Superior temporal gyrus (tissue), 1 donor: ENCODE results near the gene RAPGEF1.

Experiments used
- DNase-seq: peaks from one replicate; pipeline ENCODE4 v3.0.0-alpha.2; 2016; ENCODE audit errors: extremely low spot score

Gene RAPGEF1

DNA sequence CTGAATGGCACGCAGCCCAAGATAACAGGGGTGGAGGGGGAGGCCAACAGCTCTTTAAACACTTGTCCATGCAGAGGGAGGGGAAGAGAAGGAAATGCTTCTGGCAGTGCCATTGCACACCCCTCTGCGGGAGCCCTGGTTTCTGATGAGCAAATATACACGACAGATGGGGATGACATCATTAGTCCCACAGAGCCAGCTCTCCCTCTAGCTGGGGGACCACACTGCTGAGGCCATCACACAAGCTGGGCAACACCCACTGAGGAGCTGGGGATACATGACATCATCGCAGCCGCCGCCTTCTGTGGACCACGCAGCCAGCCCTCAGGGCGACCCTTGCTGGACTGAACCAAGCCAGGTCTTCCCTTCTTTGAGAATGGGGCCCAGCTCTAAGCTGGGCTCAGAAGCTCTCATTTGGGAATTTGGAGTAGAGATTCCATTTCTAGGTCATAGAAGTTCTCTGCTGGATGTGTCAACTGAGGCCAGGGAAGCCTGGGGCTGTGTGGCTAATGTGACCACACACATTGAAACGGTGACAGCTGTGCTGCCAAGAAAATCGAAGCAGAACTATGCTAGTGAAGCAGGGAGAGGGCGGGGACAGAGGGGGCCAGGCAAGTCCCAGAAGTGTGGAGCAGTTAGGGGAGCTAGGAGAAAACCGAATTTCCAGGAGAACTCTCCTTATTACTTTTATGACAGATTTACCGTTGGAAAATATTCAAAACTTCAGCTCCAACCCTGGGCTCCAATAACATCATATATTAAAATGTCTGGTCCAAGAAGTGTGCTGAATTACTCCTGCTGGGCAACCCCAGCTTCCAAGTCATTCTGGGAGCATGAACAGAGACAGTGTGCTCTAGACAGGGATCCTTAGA, 115.0 kb downstream of the RAPGEF1 start:
- no peak for DNase-seq

DNA sequence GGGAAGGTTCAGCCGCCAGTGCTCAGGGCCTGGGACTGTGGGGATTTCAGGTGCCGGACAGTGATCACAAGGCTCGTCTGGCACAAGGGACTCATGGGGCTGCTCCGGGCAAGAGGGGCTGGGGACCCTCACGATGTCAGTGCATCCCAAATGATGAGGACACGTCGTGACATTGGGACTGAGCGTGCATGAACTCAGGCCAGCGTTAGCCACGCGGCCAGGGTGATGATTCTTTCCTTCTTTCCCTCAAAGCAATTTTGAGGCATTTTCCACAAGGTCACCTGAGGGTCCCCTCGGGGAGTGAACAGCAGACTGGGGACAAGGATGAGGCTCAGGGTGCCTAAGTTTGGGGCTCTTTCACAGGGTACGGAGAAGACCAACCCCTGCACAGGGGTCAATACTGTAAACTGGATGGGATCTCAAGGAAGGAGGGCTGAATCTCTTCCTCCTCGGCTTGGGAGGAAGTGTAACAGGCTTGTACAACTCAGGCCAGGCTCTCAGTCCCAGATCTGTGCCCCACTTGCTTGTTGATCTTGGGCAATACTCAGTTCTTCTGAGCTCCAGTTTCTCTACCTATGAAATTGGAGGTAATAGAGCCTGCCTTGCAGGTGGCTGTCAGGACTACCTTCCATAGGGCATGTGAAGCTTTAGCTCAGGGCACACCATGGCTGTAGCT, 116.1 kb downstream of the RAPGEF1 start:
- no peak for DNase-seq

DNA sequence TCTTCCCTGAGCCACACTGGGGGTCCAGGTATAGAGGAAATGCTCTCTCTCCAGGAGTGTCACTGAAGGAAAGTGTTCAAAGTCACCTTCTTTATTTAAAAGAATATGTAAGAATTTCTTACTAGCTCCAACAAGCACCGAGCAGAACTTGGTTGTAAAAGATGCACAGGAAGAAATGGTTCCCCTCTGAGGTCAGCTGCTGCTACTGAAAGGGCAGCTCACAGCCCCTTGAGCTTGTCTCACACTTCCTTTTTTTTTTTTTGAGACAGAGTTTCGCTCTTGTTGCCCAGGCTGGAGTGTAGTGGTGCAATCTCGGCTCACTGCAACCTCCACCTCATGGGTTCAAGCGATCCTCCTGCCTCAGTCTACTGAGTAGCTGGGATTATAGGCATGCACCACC, 117.4 kb downstream of the RAPGEF1 start:
- no peak for DNase-seq

DNA sequence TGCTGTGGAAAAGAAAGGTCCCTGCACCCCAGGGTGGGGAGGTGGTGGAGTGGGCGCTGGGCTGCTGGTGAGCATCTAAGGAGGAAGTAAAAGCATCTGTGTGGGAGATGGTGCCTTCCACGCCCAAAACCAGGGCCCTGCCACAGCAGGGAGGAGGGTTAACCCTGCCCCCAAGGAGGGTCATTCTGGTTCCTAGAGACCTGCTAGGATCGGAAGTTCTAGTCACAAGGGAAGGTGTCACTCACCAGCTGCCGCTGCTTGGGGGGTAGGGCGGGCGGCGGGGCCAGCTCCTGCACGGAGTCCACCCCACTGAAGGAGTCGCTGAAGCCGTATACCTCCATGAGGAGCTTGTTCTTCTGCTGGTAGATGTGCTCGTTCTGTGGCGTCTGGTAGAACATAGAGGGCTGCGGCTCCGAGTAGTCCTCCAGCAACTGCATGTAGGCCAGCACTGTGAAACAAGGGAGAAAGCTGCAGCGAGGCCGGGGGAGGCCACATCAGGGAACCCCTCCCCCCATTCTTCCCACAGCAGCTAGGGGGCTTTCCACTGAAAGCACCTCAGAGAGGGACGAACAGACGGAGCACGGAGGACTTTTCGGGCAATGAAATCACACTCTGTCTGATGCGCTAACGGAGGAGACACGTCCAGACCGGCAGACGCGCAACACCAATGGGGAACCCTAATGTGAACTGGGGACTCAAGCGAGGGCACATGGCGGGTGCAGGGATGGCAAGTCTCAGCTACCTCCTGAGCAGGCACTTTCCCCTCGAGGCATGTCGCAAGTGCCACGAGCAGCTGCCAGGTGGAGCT, 118.1 kb downstream of the RAPGEF1 start:
- no peak for DNase-seq

DNA sequence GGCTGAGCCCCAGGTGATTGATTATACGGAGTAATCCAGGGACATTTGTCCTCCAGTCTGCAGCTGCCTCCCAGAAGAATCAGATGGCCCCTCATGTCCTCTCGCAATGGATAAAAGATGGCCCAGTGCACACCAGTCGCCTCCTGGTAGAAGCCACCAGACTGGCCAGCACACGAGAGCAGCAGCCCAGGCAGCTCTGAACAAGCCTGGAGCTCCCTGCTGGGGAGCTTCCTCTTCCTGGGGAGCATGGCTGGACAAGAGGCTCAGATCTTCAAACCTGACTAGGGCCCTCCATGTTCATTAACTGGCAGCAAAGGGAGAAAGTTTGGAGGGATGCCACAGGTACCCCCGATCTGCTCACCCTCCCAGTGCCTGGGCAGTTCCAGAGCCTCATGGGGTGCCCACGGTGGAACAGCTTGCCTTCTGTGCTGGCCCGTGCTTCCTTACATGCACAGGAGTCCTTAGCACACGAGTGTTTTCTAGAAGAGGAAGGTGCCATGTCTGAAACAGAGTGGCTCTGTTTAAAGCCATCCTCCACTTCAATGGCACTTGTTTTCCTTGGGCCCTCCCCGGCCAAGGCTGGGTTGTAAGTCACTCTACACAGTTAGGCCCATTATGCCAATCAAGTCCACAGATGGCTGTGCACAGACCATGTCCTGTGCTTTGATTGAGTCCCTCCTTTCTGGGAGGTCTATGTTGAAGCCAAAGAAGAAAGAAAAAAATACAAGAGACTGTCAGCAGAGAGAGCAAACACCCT, 118.9 kb downstream of the RAPGEF1 start:
- DNase-seq: no peak

DNA sequence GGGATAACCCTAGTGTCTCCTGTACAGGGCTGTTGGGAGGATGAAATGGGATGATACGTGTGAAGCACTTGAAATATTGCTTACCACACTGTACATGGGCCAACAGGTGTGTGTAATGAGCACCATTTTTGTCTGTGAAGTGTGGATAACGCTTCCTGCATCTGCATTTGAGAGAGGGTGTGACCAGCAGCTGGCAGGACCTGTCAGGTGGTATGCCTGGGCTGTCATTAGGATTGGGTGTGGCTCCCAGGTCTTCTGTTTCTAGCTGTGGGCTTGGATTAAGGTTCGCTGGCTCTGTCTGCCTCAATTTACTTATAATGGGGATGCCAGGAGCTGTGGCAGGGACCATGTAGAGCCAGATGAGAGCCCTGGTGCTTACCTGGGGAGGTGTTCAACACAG, 120.2 kb downstream of the RAPGEF1 start:
- DNase-seq: no peak

DNA sequence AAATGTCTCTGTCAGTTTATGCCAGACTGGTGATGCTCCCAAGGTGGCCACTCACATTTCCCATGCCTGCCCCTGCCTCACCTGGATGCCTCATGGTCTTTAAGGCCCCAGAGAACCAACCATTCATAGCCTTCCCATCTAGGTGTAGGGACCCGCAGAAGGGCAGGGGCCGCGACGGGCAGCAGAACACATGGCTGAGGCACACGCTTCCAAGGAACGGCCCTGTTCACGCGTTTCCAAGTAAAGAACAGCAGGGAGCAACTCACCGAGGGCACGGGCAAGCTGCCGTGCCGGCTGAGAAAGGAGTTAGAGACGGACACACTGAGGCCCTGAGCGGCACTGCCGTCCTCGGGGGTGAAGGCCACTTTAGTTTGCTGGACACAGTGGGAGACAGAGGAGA, 121.1 kb downstream of the RAPGEF1 start:
- no peak for DNase-seq

DNA sequence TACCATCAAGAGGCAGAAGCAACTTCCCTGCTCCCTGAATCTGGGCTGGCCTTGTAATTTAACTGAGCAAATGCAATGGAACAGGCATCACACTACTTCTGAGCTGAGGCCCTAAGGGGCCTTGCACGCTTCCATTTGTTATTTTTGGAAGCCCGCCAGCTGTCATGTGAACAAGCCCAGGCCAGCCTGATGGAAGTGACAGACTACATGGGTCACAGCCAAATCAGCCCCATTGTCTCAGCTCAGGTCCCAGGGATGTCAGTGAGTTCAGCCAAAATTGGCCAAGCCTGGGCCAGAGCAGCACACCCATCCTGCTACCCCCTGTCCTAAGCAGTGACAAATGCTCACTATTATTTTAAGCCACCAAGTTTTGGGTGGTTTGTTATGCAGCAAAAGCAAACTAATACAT, 121.8 kb downstream of the RAPGEF1 start:
- no peak for DNase-seq

DNA sequence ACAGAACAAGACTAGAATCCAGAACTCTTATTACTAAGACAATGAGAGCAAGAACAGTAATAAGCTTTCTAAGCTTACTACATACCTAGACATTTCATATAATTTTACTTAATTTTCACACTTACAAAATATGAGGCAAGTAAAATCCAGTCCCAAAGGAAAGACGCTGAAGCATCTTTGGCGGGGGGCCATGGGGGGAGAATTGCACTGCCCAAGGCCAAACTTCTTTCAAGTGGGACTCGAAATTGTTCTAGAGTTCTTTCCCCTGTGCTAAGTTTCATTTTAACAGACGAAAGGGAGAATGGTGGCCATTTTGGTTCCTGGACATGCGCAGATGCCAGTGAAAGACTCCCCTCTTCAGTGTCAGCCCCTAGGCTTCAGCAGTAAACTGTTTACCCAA, 122.3 kb downstream of the RAPGEF1 start:
- no peak for DNase-seq

DNA sequence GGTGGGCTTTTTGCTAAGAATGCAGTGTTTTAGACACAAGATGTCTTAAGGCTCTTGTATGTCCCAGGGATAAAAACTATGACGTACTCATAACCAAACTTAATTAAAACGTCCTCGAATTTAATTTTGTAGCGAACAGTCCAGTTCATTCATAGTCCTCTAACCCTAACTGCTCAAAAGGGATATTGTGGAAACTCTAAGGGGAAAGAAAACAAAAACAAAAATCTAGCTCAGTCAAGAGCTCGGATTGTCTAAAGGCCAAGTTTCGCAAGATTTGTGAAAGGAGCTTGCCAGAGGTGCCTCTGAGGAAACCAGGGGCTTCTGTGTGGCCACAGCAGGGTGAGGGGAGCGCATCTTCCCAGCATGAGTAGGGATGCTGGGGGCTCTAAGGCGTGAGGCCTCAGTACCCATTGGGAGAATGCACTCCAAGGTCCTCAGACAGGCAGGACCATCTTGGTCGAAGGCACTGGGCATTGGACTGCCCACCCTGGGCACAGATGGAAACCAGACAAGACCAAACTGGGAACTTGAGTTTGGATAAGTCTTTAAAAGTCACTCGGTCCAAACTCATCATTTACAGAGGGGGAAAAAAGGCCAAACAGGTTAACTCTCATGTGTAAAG, 122.8 kb downstream of the RAPGEF1 start:
- DNase-seq: no peak

DNA sequence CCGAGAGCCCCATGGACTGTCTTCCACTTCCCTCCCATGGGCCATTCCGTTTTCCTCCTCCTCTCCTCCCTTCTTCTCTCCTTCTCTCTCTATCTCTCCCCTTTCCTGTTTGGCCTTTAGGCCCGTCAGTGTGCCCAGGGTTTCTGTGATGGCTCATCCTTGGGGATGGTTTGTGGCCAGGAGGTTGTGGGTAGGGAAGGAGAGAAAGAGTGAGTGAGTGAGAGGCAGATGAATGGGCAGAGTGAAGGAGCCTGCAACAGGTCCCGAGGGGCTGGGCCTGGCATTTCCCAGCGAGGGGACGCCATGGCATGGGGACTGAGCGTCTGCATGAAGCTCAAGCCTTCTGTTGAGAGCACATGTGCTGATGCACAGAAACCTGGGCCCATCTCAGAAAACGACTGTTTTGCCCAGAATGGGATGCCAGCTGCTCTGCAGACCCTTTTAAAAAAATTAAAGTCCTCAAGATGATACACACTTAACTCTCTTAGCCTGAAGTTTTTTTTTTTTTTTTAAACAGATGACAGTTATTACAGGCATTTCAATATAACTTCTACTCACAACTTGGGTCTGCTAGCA, 125.4 kb downstream of the RAPGEF1 start:
- no peak for DNase-seq

DNA sequence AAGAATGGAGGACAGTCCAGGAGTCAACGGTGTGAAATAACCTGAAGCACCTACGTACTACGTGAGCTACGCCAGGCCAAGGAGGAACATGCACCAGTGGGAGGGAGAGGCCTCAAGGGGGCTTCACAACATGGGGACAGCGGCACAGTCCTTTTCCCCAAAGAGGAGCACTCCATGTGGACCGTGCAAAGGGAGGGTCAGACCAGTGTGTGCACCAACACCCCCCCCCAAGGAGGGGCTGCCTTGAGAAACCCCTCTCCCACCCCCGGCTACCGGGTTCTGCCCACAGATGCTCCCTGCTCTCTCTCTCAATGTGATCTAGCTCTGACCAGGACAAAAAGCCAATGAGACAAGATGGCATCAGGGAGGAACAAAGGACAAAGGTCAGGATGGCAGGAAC, 126.0 kb downstream of the RAPGEF1 start:
- no peak for DNase-seq

DNA sequence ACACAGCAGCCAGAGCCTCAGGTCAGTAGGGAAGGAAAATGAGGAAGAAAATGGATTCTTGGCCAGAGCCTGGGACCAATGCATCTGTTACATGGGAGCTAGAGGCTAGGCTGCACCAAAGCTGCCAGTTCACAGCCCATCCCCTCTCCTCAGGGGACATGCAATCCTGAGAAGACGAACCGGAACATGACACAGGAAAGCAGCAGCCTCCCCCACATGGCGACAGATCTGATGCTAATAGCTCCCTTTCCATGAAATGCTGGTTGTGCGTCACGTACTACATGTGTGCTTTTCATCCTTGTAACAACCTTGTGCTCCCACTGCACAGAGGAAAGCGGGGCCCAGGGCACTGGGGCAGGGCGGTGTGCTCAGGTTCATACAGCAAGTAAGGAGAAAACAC, 127.0 kb downstream of the RAPGEF1 start:
- no peak for DNase-seq

DNA sequence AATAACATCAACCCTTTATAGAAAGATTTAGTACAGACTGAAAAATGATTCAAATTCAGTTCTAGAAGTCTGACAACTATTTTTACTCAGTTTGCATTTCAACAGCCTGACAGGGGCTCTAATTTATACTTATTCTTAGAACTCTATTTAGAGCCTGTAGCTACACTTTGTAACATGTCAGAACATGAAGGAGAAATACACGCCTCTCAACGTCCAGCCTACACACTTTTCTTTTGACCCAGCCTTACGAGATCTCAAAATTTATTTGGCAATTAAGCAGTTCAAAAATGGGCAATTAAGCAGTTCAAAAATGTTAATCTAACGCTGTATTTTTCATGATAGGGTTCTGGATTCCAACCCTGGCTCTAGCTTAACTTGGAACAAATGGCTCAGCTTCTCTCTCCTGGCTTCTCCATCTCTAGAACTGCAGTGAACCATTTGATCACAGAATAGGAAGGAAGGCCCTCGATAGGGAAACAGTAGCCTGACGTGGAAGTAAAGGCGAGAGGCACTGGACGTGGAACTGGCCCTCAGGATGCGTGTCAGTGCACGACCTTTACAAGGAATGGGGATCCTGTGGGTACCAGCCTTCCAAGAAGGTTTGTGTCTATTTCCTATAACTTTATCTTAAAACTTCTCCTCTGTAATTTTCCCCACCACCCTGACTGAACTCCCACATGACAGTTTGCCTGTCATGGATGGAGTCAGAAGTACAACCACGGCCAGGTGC, 128.1 kb downstream of the RAPGEF1 start:
- DNase-seq: no peak

DNA sequence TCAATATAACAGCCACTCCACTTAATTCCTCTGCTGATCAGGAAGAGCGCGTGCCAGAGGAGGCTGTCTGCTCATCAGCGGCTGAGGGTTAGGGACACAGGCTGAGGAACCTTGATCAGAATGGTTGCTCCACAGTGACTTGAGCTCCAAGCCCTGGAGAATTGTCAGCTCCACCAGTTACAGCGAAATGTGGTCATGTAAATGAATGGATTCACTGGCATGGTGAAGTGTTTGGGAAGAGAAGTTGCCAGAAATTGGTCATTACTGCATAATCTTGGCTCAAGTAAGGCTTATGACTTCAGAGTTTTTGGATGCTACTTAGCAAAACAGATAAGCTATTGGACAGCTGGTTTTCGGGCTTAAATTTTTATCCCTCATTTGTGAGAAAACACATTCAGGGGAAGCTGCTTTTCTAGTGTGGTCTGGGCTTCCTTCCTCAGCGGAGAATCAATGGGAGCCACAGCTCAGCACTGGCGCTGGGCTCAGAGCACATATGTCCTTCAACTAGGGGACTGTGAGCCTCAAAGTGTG, 129.6 kb downstream of the RAPGEF1 start:
- peak; percentile 67 for DNase-seq

DNA sequence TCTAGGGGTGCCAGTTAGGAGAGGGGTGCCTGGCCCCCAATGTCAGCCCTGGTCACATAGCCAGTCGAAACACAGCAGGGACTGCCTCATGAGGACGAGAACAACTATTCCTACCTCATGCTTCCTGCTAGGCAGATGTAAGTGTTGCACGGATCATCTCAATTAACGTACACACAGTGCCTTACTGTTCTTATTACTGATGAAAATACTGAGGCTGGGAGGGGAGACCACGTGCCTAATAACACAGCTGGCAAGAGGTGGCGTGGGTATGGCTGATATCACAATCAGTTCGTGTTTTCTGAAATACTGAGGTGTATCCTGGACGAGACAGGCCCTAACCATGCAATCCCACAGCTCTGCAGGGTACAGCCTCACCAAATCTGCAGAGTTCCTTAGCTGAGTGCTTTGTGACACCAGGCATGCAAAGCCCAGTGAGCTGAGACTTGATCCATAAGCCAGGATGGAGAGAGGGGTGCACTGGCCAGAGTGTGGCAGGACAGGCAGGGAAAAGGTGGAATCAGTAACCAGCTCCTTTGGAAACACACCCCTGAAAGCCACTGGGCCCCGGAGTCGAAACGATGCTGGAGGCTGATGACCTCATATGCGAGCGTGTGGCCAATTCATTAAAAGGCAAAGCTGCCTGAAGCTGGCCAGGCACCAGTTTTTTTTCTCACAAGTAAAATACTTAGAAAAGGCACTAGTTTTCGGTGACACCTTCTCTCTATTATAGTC, 130.6 kb downstream of the RAPGEF1 start:
- DNase-seq: peak; percentile 63

DNA sequence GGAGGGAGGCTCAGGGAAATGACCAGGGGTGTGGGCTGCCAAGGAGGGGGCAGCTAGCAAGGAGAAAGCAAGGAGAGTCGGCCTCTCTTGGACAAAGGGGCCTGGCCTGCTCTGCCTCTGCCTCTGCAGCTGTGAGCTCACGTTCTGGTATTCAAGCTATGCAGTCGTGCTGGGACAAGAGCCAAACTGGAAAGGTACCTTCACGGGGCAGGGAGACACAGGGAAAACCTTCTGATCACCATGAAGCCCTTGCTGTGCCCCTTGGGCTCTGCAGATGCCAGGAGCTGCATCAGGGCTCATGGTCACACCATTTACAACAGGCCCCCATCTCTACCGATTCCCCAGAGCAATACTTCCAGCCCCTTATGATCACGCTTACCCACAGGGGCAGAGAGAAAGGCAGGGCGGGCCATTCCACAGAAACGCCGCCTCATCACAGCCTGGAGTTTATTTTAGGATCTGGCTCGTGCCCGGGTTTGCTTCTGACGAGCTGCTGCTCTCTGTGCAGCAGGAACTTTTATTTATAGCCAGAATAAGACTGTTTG, 131.3 kb downstream of the RAPGEF1 start:
- DNase-seq: peak; percentile 61

DNA sequence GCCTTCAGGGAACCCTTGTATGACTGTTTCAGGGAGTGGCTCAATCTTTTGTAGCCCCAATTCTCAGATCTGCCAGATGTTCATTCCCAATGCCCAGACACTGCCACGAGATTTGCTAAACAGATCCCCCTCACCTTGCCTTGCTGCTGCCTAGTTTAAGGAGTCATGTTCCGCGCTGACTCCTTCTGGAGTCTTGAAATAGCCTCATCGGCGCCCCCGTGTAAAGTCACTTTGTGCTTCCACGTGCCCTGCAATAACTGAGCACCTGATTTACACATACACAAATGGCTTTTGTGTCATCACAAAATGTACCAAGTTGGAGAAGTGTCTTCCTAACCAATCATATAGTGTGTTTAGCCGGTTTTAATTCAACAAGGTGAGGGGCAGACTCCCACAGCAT, 132.3 kb downstream of the RAPGEF1 start:
- DNase-seq: no peak
